Body of pancreas (tissue), 4 donors: ENCODE data around the gene VWA8.

Source experiments
- POLR2A ChIP-seq, 3 donors: fragments of 450-650 bp; IDR thresholded peaks; one replicate each; pipeline ENCODE4 v1.6.1; 2016; ENCODE audit warnings: antibody characterized with exemption in 3 of 3, mild to moderate bottlenecking in 2 of 3
- TF ChIP-seq, protein P1 (sequence below), 7 experiments: fragments of 450-650 bp in 4 of 7; fragments of 200-600 bp in 3 of 7; sonication (generic) in 3 of 7; IDR thresholded peaks; one replicate each; pipeline ENCODE4 v1.5.1; 2016 to 2019; ENCODE audit warnings: antibody characterized with exemption in 7 of 7

- TF ChIP-seq, protein P1, sequence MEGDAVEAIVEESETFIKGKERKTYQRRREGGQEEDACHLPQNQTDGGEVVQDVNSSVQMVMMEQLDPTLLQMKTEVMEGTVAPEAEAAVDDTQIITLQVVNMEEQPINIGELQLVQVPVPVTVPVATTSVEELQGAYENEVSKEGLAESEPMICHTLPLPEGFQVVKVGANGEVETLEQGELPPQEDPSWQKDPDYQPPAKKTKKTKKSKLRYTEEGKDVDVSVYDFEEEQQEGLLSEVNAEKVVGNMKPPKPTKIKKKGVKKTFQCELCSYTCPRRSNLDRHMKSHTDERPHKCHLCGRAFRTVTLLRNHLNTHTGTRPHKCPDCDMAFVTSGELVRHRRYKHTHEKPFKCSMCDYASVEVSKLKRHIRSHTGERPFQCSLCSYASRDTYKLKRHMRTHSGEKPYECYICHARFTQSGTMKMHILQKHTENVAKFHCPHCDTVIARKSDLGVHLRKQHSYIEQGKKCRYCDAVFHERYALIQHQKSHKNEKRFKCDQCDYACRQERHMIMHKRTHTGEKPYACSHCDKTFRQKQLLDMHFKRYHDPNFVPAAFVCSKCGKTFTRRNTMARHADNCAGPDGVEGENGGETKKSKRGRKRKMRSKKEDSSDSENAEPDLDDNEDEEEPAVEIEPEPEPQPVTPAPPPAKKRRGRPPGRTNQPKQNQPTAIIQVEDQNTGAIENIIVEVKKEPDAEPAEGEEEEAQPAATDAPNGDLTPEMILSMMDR (IDR thresholded peaks at IDR 0.05), result no peak
- no peak for TF ChIP-seq POLR2A (IDR thresholded peaks at IDR 0.05)
Observed at GRCh38 chr13:41641429-41641828, 319.5 kb downstream of the VWA8 start.
